T-helper 1 cell treated with Interleukin-12 subunit alpha and Interleukin-12 subunit beta and Interleukin-4 antibody, amounts not matched to agents 30 μg/mL and 1 μg/mL, for 36 hours (primary cell): ENCODE data around the gene GCK.
A peak's percentile ranks its signal among the peaks of the same experiment; 100 is the strongest.
"Not testable (repeated sequence)": the region's sequence is repeated elsewhere in the genome, so short reads cannot be mapped to it uniquely, and the experiment has no call there.

Experiments used
- H3K27ac Mint-ChIP-seq: one replicate; pipeline ENCODE4 v1.8.0; 2021; ENCODE audit warnings: mild to moderate bottlenecking, mixed read lengths
- H3K27me3 Mint-ChIP-seq: one replicate; pipeline ENCODE4 v1.8.0; 2021; ENCODE audit warnings: low read depth, mixed read lengths
- H3K36me3 Mint-ChIP-seq: one replicate; pipeline ENCODE4 v1.8.0; 2021; ENCODE audit warnings: low read depth, mixed read lengths
- H3K4me1 Mint-ChIP-seq: one replicate; pipeline ENCODE4 v1.8.0; 2021; ENCODE audit warnings: low read depth, mixed read lengths
- H3K4me3 Mint-ChIP-seq: one replicate; pipeline ENCODE4 v1.8.0; 2021; ENCODE audit warnings: mild to moderate bottlenecking, moderate library complexity, mixed read lengths
- H3K9me3 Mint-ChIP-seq: one replicate; pipeline ENCODE4 v1.8.0; 2021; ENCODE audit warnings: mixed read lengths

GCK gene

GRCh38 chr7:44200163-44200562, 10.9 kb upstream of the GCK start:
- Mint-ChIP-seq H3K4me1 (peaks cover 27% of the 10 kb centered on the region), H3K4me3 (peak overlapping the region; percentile 34)
- H3K36me3 Mint-ChIP-seq, H3K27ac Mint-ChIP-seq, H3K9me3 Mint-ChIP-seq, H3K27me3 Mint-ChIP-seq: not testable (repeated sequence)

GRCh38 chr7:44197474-44197873, 8.2 kb upstream of the GCK start:
- H3K36me3 Mint-ChIP-seq, result no peaks in the 10 kb centered on the region
- no peaks in the 10 kb centered on the region for H3K27me3 Mint-ChIP-seq
- H3K9me3 Mint-ChIP-seq, result no peaks in the 10 kb centered on the region
- no peak overlapping the region for H3K4me3 Mint-ChIP-seq
- no peak overlapping the region for H3K27ac Mint-ChIP-seq
- H3K4me1 Mint-ChIP-seq, result peaks cover 25% of the 10 kb centered on the region

GRCh38 chr7:44196450-44196872, 7.2 kb upstream of the GCK start:
- Mint-ChIP-seq H3K27me3 (no peaks in the 10 kb centered on the region), H3K4me3 (no peak overlapping the region), H3K4me1 (peaks cover 15% of the 10 kb centered on the region), H3K9me3 (no peaks in the 10 kb centered on the region), H3K27ac (no peak overlapping the region), H3K36me3 (no peaks in the 10 kb centered on the region)

GRCh38 chr7:44195889-44196288, 6.7 kb upstream of the GCK start:
- Mint-ChIP-seq H3K4me3 (no peak overlapping the region), H3K9me3 (no peaks in the 10 kb centered on the region)

GRCh38 chr7:44194562-44195145, 5.4 kb upstream of the GCK start:
- Mint-ChIP-seq H3K9me3 (no peaks in the 10 kb centered on the region), H3K27me3 (peaks cover 4% of the 10 kb centered on the region), H3K4me3 (no peak overlapping the region), H3K27ac (no peak overlapping the region), H3K4me1 (peaks cover 12% of the 10 kb centered on the region), H3K36me3 (no peaks in the 10 kb centered on the region)

More at GRCh38 chr7:44195889-44196288, 6.7 kb upstream of the GCK start:
- Mint-ChIP-seq H3K36me3 (no peaks in the 10 kb centered on the region), H3K27me3 (peaks cover 4% of the 10 kb centered on the region), H3K4me1 (peaks cover 15% of the 10 kb centered on the region), H3K27ac (no peak overlapping the region)

- Mint-ChIP-seq H3K36me3 (no peaks in the 10 kb centered on the region), H3K4me3 (no peak overlapping the region), H3K27ac (no peak overlapping the region), H3K9me3 (no peaks in the 10 kb centered on the region), H3K27me3 (peaks cover 4% of the 10 kb centered on the region), H3K4me1 (peaks cover 12% of the 10 kb centered on the region)
These were observed 4.8 kb upstream of the GCK start for GRCh38 chr7:44194069-44194468.

GRCh38 chr7:44193011-44193802, 4.0 kb upstream of the GCK start:
- no peaks in the 10 kb centered on the region for H3K36me3 Mint-ChIP-seq
- H3K9me3 Mint-ChIP-seq, result no peaks in the 10 kb centered on the region
- no peak overlapping the region for H3K27ac Mint-ChIP-seq
- H3K4me1 Mint-ChIP-seq, result peaks cover 12% of the 10 kb centered on the region
- peaks cover 4% of the 10 kb centered on the region for H3K27me3 Mint-ChIP-seq
- H3K4me3 Mint-ChIP-seq, result no peak overlapping the region

- H3K9me3 Mint-ChIP-seq, result no peaks in the 10 kb centered on the region
- no peak overlapping the region for H3K27ac Mint-ChIP-seq
- H3K27me3 Mint-ChIP-seq, result peaks cover 4% of the 10 kb centered on the region
- no peak overlapping the region for H3K4me3 Mint-ChIP-seq
- peaks cover 8% of the 10 kb centered on the region for H3K4me1 Mint-ChIP-seq
- no peaks in the 10 kb centered on the region for H3K36me3 Mint-ChIP-seq
These were observed 1.9 kb upstream of the GCK start for GRCh38 chr7:44191171-44191570.

GRCh38 chr7:44189993-44190872, 994 bp upstream of the GCK start:
- Mint-ChIP-seq H3K27me3 (peaks cover 4% of the 10 kb centered on the region), H3K4me1 (peaks cover 4% of the 10 kb centered on the region), H3K9me3 (no peaks in the 10 kb centered on the region), H3K36me3 (no peaks in the 10 kb centered on the region), H3K4me3 (no peak overlapping the region), H3K27ac (no peak overlapping the region)

- Mint-ChIP-seq H3K4me3 (no peak overlapping the region), H3K4me1 (no peaks in the 10 kb centered on the region), H3K36me3 (no peaks in the 10 kb centered on the region), H3K27me3 (peaks cover 4% of the 10 kb centered on the region), H3K9me3 (no peaks in the 10 kb centered on the region), H3K27ac (no peak overlapping the region)
These were observed 586 bp downstream of the GCK start for GRCh38 chr7:44188480-44189225.

GRCh38 chr7:44187636-44188416, 1.4 kb downstream of the GCK start:
- no peak overlapping the region for H3K4me3 Mint-ChIP-seq
- peaks cover 4% of the 10 kb centered on the region for H3K27me3 Mint-ChIP-seq
- H3K36me3 Mint-ChIP-seq, result no peaks in the 10 kb centered on the region
- H3K9me3 Mint-ChIP-seq, result peaks cover 5% of the 10 kb centered on the region
- H3K4me1 Mint-ChIP-seq, result no peaks in the 10 kb centered on the region
- no peak overlapping the region for H3K27ac Mint-ChIP-seq

GRCh38 chr7:44186736-44187135, 2.5 kb downstream of the GCK start:
- H3K9me3 Mint-ChIP-seq, result peaks cover 12% of the 10 kb centered on the region
- peaks cover 4% of the 10 kb centered on the region for H3K27me3 Mint-ChIP-seq
- H3K4me3 Mint-ChIP-seq, result no peak overlapping the region
- H3K4me1 Mint-ChIP-seq, result no peaks in the 10 kb centered on the region
- no peaks in the 10 kb centered on the region for H3K36me3 Mint-ChIP-seq
- no peak overlapping the region for H3K27ac Mint-ChIP-seq

GRCh38 chr7:44185729-44186128, 3.5 kb downstream of the GCK start:
- no peaks in the 10 kb centered on the region for H3K36me3 Mint-ChIP-seq
- H3K4me1 Mint-ChIP-seq, result no peaks in the 10 kb centered on the region
- H3K27ac Mint-ChIP-seq, result no peak overlapping the region
- H3K27me3 Mint-ChIP-seq, result no peaks in the 10 kb centered on the region
- H3K4me3 Mint-ChIP-seq, result no peak overlapping the region
- H3K9me3 Mint-ChIP-seq, result peaks cover 12% of the 10 kb centered on the region
